GM21825 (cell line): ENCODE data around the gene FAM83F.
"Not testable (repeated sequence)": the region's sequence is repeated elsewhere in the genome, so short reads cannot be mapped to it uniquely, and the experiment has no call there.

Source experiments
- ATAC-seq: cut with Tn5 transposase; IDR thresholded peaks from one replicate; pipeline ENCODE4 v1.9.1; 2021; ENCODE audit warnings: mild to moderate bottlenecking, moderate library complexity; ENCODE audit not compliant: unreplicated experiment

FAM83F gene

GRCh38 chr22:40009951-40010671 lies 15.4 kb downstream of the FAM83F start:
- ATAC-seq: no peak

DNA sequence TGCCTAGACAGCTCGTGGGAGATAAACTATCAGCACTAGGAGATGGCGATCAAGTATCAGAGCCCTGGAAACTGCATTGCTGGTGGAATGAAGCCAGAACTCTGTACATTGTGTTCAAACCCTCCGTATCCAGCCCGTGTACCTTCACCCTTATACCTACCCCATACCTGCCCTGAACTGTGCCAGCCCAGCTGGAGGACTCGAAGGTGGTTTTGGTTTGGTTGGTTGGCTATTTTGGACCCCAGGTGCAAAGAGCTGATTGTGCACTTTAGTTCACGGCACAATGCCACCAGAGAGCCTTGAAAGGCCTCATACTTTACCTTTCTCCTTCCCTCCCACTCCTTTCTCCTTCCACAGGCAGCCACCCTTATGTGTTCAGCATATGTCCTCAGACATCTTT lies 16.0 kb downstream of the FAM83F start:
- ATAC-seq: no peak

- ATAC-seq: no peak
Measured at GRCh38 chr22:40014667-40015248, 20.0 kb downstream of the FAM83F start.

DNA sequence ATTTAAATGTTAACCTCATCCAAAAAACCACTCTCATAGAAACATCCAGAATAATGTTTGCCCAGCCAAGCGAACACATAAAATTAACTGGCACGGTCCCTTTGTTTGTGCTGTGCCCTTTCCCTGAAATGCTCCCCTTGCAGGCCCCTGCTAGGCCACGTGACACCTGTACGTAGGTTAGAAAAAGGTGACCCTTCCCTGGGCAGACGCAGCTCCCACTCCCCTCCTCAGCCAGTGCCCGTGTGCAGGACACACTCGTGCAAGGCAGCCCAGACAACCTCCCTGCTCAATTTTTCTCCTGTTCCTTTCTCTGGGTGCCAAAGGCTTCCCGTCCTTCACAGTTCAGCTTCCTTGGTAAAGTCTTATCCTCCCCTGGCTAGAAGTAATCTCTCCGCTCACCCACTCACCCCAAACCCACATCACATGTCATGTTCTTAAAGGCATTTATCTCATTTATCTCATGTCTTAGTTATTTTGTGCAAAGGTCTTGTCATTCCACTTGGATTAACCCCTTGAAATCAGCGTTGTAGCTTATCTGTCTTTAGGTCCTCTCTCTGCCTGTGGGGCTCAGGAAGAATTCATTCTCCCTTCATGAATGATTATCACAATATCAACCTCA lies 20.7 kb downstream of the FAM83F start:
- ATAC-seq: no peak

DNA sequence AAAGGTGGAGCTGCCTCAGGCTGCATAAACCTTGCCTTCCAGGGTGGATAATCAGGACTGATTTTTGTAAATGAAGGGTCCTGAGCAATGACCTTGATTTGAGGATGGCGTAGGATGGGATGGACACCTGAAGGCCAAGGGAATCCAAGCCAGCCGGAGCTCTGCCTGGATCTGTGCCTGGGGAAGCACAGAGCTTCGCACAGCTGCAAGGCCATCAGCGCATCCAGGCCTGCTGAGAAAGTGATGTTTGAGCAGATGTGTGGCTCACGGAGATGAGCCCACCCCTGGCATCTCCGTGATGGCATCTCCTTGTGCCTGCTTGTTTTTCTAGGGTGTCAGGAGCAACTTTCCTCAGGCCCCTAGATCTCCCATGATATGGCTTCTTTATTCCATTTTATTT lies 23.3 kb downstream of the FAM83F start:
- no peak for ATAC-seq

GRCh38 chr22:40019100-40019499 lies 24.3 kb downstream of the FAM83F start:
- no peak for ATAC-seq

DNA sequence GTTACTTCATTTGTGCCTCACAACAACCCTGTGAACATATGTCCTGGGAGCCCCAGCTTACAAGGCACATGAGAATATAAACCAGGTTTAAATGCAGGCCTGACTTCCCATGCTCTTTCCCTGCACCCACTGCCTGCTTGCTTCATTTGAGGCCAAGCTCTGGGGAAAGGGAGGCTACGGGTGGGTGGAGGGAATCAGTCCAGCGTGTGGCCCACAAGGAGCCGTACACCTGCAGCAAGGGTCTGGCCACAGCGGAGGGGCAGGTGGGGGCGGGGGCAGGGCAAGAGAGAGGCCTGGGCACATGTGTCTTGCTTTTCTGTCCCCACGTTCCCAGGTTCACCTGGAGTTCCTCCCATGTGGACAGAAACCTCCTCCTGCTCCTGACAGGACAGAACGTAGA lies 26.2 kb downstream of the FAM83F start:
- no peak for ATAC-seq

DNA sequence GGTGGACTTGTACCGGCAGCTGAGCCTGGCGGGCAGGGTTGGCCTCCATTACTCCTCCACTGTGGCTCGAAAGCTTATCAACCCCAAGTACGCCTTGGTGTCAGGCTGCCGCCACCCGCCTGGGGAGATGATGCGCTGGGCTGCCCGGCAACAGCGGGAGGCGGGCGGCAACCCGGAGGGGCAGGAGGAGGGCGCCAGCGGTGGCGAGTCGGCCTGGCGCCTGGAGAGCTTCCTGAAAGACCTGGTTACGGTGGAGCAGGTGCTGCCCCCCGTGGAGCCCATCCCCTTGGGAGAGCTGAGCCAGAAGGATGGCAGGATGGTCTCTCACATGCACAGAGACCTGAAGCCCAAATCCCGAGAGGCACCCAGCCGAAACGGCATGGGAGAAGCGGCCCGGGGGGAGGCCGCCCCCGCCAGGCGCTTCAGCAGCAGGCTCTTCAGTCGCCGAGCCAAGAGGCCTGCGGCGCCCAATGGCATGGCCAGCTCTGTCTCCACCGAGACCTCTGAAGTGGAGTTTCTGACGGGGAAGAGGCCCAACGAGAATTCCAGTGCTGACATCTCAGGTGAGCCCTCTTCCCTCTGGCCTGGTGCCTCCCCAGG lies 26.7 kb downstream of the FAM83F start:
- ATAC-seq: no peak

DNA sequence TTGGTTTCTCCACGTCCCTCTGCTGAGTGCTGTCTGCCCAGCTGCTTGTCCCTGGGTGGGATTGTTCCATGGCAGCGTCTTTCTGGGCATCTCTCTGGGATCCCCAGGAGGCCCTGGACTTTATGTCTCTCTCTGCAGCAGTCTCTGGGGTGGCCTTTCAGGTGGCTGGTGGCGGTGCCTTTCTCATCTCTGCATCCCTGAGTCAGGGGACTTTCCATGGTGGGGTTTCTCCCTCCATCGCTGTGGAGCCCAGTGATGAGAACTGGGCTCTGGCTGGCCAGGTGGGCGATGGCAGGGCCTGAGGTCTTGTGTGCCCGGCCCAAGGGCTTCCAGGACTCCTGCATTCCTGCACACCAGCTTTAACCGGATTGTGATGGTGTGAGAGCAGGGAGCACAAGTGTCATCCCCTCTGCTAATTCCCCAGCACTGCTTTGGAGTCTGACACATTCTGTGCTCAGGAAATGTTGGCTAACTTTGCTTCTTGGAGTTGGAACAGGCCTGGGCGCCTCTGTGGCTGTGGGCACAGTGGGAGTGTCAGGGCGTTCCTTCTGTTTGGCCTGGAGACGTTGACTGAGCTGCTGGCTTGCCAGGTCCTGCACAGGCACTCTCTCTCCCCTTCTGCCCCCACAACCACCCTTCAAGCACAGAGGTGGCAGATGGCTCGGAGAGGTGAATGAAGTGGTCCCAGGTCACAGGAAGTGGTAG lies 27.9 kb downstream of the FAM83F start:
- no peak for ATAC-seq

- no peak for ATAC-seq
Measured at GRCh38 chr22:40023341-40023841, 28.6 kb downstream of the FAM83F start.

GRCh38 chr22:40024201-40025061 lies 29.7 kb downstream of the FAM83F start:
- ATAC-seq: no peak

GRCh38 chr22:40025062-40025379 lies 30.3 kb downstream of the FAM83F start:
- not testable (repeated sequence) for ATAC-seq

DNA sequence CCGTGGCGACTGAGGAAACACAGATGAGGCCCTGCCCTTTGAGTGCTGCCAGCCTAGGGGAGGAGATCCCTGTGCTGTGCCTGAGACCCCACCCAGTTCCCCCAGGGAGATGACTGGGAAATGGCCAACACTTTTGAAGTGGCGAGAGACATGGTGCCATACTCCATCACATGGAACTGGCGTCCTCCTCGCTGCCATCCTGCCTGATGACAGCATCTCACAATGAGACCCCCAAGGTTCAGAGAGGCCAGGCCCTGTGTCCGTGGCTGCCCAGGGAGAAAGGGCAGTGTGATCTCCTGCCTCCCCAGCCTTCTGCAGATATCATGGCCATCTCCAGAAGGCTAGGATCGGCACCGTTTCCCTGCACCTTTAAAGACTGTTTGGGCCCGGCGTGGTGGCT lies 31.1 kb downstream of the FAM83F start:
- no peak for ATAC-seq

DNA sequence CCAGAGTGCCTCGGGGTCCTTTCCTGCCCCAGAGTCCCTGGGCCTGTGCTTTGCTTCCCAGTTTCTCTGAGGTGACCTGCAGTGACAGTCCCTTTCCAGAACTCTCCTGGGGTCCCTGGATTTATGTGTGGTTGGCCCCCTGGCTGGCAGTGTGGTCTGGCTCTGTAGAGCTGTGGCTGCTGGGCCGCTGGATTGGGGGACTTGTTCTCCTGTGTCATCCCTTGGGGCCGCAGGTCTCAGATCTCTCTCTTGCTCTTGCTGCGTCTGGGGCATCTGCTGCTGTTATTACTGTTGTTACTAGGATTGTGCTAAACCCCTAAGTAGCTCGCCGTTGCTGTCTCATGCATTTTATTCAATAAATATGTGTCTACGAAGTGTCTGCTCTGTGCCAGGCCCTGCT lies 31.9 kb downstream of the FAM83F start:
- no peak for ATAC-seq

GRCh38 chr22:40027191-40028097 lies 32.7 kb downstream of the FAM83F start:
- no peak for ATAC-seq

DNA sequence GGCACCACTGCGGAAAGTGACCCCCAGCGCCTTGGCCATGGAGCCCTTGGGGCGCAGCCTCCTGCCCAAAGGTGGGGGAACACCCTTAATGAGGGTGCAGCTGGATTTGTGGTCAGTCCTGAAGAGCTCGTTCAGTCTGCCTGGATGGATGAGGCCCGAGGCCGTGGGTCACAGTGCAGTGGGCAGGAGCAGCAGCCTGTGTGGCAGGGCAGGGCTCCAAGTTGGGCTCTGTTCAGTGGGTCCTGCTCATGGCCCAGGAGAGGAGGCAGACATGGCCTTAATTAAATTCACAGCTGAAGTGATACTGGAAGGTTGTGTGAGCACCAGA lies 33.3 kb downstream of the FAM83F start:
- ATAC-seq: no peak

DNA sequence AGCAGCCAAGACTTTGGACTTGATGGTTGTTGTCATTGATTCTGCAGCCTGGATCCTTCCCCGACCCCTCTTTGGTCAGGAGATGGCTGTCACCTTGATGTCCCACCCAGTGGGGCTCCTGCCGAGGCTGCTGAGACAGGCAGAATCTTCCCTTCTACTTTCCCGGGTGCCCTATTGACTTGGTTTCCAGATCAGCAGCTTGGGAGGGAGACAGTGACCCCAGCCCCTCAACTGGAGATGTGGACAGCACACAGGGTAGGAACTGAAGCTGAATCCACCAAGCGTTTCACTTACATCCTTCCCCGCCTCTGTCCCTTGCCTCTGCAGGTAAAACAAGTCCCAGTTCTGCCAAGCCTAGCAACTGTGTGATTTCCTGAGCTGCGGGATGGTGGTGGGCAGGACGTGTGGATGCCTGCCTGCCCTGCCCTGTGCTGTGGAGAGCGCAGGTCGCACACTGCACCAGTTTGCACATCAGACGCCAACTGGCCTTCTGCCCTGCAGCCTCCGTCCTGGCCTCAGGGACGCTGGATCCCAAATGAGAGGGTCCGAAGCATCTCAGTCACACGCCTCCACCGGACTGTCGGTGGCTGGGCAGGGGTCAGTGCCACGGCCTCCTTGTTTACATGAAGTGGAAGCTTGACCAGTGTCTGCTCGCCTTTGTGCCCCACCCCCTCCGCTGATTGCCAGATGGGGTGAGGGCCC lies 34.6 kb downstream of the FAM83F start:
- no peak for ATAC-seq

- no peak for ATAC-seq
Measured at GRCh38 chr22:40030026-40030757, 35.4 kb downstream of the FAM83F start.
